PC-3 (cell line): ENCODE data around the gene WIZ.

Experiments
- EZH2 ChIP-seq: fragments of 300-600 bp; sonication (generic); IDR thresholded peaks from one replicate; pipeline ENCODE4 v1.6.1; 2017; ENCODE audit warnings: antibody characterized with exemption, mild to moderate bottlenecking, low read length; ENCODE audit not compliant: unreplicated experiment
- EZH2phosphoT487 ChIP-seq: fragments of 300-600 bp; sonication (generic); IDR thresholded peaks from 2 replicates; pipeline ENCODE4 v1.6.1; 2018; ENCODE audit warnings: mild to moderate bottlenecking, antibody characterized with exemption, low read length, borderline replicate concordance
- TF ChIP-seq, protein P1 (sequence below): fragments of 300-600 bp; sonication (generic); conservative IDR thresholded peaks from 2 replicates; pipeline ENCODE4 v1.5.1; 2017; ENCODE audit warnings: antibody characterized with exemption, low read depth, mild to moderate bottlenecking, low read length

DNA sequence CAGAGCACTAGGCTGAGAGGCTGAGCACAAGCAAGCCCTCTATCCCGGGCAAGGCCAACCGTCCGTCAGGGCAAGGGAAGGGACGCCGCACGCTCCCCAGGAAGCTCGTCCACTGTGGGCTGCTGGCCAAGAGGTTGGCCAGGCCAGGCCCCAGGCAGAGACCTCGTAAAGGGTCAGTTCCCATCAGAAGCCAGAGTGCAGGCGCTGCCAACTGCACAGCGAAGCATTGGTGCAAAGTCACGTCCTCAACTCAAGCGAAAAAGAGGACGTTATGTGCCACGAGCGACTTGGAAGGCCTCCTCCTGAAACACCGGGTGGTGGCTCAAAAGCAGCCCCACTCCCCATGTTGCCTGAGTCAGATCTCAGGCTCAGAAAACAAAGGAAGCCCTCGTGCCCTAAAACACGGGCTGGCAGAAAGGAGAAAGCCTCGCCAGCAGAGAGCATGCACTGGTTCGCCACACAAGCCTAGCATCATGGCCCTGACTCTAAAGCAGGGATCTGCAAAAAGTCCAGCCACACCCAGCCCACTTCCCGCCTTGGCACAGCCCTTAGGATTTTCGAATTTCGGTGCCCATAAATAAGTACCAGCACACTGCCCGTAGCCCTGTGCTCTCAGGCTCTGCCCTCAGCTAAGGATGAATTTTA is 74.8 kb downstream of the WIZ start:
- TF ChIP-seq, protein P1, sequence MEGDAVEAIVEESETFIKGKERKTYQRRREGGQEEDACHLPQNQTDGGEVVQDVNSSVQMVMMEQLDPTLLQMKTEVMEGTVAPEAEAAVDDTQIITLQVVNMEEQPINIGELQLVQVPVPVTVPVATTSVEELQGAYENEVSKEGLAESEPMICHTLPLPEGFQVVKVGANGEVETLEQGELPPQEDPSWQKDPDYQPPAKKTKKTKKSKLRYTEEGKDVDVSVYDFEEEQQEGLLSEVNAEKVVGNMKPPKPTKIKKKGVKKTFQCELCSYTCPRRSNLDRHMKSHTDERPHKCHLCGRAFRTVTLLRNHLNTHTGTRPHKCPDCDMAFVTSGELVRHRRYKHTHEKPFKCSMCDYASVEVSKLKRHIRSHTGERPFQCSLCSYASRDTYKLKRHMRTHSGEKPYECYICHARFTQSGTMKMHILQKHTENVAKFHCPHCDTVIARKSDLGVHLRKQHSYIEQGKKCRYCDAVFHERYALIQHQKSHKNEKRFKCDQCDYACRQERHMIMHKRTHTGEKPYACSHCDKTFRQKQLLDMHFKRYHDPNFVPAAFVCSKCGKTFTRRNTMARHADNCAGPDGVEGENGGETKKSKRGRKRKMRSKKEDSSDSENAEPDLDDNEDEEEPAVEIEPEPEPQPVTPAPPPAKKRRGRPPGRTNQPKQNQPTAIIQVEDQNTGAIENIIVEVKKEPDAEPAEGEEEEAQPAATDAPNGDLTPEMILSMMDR, result no peak
- TF ChIP-seq EZH2phosphoT487 (no peak), EZH2 (no peak)
